HG03469 (cell line): Measurements from ENCODE around the gene MIER2.

Source experiments
- ATAC-seq: cut with Tn5 transposase; IDR thresholded peaks from one replicate; pipeline ENCODE4 v1.9.1; 2021; ENCODE audit warnings: mild to moderate bottlenecking, moderate library complexity, moderate number of reproducible peaks; ENCODE audit not compliant: unreplicated experiment

The MIER2 gene

DNA sequence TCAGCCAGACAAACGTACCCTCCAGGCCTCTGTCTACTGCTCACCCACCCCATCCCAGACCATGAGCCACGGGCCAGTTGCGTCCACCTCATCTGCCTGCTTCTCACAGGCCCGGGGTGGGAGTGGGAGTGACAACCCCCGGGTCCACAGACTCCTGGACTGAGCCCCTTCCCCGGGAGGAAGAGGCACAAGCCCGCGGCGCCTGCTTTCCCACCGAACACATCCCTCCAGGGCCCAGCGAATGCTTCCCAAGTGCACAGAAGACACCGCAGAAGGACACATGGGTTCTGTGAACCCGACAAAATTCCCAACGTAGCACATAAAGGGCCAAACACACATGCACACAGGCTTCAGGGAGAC lies 35.4 kb downstream of the MIER2 start:
- no peak for ATAC-seq

DNA sequence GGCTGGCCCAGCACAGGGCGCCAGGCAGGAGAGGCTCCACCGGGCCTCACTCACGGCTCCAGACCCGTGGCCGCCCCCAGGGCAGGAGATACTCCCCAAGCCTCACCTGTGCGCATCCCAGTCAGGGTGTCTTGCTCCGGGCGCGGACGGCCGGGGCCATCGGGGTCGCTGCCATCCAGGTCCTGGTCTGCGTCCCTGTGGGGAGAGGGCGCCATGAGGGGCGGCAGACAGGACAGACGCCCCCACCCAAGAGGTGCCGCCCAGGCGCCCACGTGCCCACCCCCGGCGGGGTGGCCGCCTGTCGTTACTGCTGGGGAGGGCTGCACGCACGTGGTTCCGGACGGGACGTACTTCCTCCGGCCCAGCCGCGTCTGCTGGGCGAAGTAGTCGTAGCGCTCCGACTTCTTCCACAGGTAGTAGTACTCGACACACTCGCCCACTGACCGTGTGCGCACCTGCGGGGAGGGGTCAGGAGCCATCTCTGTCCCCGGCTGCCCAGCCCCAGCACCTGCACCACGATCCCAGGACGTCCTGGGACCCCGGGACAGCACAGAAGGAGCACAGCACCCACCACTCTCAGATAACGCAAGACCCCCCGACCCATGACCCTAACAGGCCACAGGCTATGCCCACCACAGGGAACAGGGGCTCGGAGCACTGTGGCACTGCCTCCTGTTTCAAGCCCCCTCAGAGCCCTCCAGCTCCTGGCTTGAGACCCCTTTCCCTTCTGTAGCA lies 36.0 kb downstream of the MIER2 start:
- no peak for ATAC-seq

- ATAC-seq: no peak
Observed at GRCh38 chr19:307793-308420, 36.7 kb downstream of the MIER2 start.

GRCh38 chr19:307111-307531 lies 37.5 kb downstream of the MIER2 start:
- no peak for ATAC-seq

DNA sequence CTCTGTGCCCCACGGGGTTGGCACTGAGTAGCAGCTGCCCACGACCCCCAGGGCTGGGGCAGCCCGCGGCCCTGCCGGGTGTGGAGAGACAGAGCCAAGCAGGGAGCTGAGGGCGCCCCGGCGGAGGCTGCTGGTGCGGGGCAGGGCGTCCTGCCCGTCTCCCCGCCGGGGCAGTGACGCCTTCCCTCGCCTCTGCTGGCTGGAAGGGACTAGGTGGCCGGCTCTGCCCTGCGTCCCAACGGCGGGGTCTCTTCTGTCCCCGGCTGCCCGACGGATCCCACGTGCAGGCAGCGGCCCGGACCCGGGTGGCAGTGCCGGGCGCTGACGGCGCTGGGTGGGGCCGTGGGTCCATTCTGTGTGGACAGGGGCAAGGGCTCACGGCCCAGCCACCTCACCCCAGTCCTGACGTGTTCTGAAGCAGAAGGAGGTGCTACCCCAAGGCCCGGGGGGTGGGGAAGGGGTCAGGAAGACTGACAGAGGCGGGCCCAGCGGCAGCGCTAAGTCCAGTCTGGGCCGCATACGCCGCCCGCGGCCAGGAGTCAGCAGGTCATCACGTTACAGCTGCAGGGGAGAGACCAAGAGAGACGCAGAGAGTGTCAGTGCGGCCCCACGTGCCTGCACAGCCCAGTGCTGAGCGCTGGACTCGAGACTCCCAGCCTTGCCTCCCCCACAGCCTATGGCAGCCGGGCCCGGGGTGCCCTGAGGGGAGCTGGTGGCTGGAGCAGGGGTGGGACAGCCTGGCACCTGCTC lies 38.3 kb downstream of the MIER2 start:
- no peak for ATAC-seq

- no peak for ATAC-seq
Observed at GRCh38 chr19:305240-306150, 39.1 kb downstream of the MIER2 start.

DNA sequence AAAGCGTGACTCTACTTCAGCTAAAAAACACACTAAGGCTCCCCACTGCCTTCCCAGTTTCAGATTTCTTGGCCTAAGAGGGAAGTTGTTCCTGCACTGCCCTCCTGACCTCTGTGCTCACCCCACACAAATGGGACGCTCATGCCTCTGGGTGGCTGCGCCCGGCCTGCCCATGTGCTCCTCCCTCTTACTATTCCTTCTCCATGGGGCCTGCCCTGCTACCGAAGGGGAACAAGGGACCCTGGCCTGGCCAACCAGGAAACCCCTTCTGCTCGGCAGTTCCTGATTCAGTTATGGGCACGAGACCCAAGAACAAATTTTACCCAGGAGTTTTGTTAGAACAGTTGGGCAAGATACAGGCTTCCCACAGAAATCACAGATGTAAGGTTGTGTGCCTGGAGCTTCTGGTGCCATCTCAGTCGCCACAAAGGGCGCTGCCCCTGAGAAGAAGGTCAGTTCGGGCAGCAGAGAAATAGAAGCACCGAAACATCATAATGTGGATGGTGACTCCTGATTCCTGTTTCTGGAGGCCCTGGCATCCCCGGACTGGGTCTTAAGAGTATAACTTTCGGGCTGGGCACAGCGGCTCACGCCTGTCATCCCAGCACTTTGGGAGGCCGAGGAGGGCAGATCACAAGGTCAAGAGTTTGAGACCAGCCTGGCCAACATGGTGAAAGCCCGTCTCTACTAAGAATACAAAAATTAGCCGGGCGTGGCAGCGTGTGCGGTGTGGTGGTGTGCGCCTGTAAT lies 47.9 kb downstream of the MIER2 start:
- ATAC-seq: no peak

DNA sequence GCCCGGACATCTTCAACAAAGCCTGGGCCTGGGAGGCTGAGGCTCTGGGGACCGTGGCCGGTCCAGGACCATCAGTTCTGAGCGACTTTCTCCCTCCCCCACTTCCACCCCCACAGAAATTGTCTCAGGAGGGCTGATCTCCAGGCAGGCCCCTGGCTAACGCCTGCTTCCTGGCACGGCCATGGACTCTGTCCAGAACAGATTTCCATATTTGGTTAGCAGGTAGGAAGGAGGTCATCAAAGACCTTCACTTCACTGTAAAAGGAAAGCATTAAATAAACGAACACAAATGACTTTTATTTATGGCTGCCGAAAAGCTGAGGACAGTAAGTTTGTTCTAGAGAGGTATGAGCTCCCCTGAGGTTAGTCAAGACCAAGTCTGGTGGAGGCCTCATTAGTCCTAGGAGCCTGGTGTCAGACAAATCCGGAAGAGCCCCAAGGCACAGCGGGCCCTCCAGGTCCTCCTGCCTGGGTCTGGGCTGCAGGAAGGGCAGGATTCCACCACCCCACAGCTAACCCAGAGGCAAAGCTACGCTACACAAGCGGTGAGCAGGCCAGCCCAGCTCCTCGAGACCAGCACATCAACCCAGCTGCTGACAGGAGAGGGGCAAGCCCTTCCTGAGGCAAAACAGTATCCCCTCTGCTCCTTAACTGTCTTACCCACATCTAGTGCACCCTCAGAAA lies 48.8 kb downstream of the MIER2 start:
- no peak for ATAC-seq

GRCh38 chr19:294946-295686 lies 49.5 kb downstream of the MIER2 start:
- ATAC-seq: no peak

- no peak for ATAC-seq
Observed at GRCh38 chr19:294341-294945, 50.2 kb downstream of the MIER2 start.

DNA sequence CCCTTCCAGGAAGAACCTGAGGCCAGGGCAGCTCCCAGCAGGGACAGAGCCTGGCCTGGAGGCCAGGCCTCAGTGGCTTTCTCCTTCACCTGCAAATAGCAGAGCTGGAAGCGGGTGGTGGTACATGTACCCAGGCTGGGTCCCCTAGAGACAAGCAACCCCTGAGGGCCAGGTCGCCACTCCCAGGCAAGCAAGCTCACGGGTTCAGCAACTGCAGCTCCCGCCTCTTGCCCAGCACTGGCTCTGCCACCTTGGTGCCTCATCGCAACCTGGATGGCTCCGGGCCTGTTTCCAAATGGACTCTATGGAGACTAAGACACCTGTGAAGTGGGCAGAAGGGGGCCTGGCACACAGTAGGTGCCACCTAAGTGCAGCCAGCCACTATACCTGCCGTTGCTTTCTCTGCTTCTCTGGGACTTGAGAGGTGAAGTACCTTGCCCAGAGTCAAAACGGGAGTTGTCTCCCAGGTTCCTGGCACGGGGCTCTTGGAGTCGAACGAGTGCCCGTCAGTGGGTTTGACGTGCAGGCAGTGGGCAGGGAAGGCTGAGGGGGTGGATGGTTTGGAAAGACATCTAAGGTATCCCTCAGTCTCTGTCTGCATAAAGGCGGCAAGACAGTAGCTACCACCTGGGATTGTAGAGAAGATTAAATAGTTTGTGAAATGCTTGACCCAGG lies 51.0 kb downstream of the MIER2 start:
- ATAC-seq: no peak

DNA sequence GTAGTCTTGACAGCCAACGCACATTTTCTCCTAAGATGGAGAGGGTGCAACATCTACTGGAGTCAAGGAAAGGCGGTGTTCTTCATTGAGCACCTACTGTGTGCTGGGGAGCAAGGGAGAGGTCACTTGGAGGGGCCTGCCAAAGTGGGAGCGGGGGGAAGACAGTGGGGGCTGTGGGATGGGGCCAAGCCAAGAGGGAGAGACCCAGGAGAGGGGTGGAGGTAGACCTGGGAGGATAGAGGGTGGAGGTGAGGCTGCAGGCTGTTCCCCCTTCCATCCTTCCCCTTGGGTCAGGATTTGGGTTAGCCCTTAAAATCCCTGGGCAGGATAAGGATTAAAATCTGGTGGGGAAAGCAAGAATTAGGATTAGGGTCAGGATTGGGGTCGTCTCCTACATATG lies 51.6 kb downstream of the MIER2 start:
- no peak for ATAC-seq

- ATAC-seq: no peak
Observed at GRCh38 chr19:292281-292884, 52.2 kb downstream of the MIER2 start.

- no peak for ATAC-seq
Observed at GRCh38 chr19:291561-292280, 52.9 kb downstream of the MIER2 start.

- ATAC-seq: no peak
Observed at GRCh38 chr19:291006-291521, 53.5 kb downstream of the MIER2 start, which contains the start of gene PLPP2. Gene PLPP2, minus strand, starts transcription at chr19:291403. Its CDS starts 67 bp downstream, at chr19:291336.

GRCh38 chr19:290372-291005 lies 54.1 kb downstream of the MIER2 start:
- no peak for ATAC-seq
